H1 (cell line): ENCODE measurements around the gene PTHLH. TPM values are rescaled to one million over a fixed set of nuclear protein-coding genes. Genes with fewer than 3 reads are reported as not detected.

Source experiments
- BACH1 ChIP-seq: IDR thresholded peaks from 2 replicates; pipeline ENCODE4 v1.6.1; 2012; ENCODE audit warnings: low read length, improper control_type of control experiment
- BCL11A ChIP-seq, 2 experiments: IDR thresholded peaks; one replicate each; pipeline ENCODE4 v1.6.1; 2011; ENCODE audit warnings: low read depth in 2 of 2, low read length in 2 of 2, mild to moderate bottlenecking in 2 of 2
- CBX8 ChIP-seq: fragments of 300-800, 300-1000 bp; sonication (generic); IDR thresholded peaks from 2 replicates; pipeline ENCODE4 v1.7.1; 2016; ENCODE audit warnings: low read depth, low read length, borderline replicate concordance
- EP300 ChIP-seq, 2 experiments: IDR thresholded peaks; 1 replicate in 1 of 2; 2 replicates in 1 of 2; pipeline ENCODE4 v1.6.1; 2011 to 2012; ENCODE audit warnings: low read depth in 2 of 2, low read length in 2 of 2, mild to moderate bottlenecking in 2 of 2, borderline replicate concordance in 1 of 2, inconsistent platforms in 1 of 2, moderate library complexity in 1 of 2
- HDAC6 ChIP-seq: IDR thresholded peaks from one replicate; pipeline ENCODE4 v1.7.1; 2012; ENCODE audit warnings: low read depth, mild to moderate bottlenecking, inconsistent platforms, low read length, moderate library complexity
- NANOG ChIP-seq: IDR thresholded peaks from 2 replicates; pipeline ENCODE4 v1.6.1; 2011; ENCODE audit warnings: low read length, low read depth, mild to moderate bottlenecking, inconsistent platforms; ENCODE audit not compliant: insufficient read depth, poor library complexity, severe bottlenecking
- PHF8 ChIP-seq: fragments of 200-600 bp; sonication (generic); conservative IDR thresholded peaks from 2 replicates; pipeline ENCODE4 v1.7.1; 2012; ENCODE audit warnings: low read depth, mild to moderate bottlenecking, inconsistent platforms, low read length, moderate library complexity
- POLR2AphosphoS5 ChIP-seq: IDR thresholded peaks from 2 replicates; pipeline ENCODE4 v1.6.1; 2011; ENCODE audit warnings: low read depth, low read length
- RAD21 ChIP-seq, 2 experiments: IDR thresholded peaks in 1 of 2; conservative IDR thresholded peaks in 1 of 2; 2 replicates each; pipeline ENCODE4 v1.6.1; 2011; ENCODE audit warnings: low read depth in 2 of 2, low read length in 2 of 2, improper control_type of control experiment in 1 of 2, inconsistent platforms in 1 of 2, mild to moderate bottlenecking in 1 of 2, moderate library complexity in 1 of 2
- SP1 ChIP-seq: IDR thresholded peaks from 2 replicates; pipeline ENCODE4 v1.6.1; 2011; ENCODE audit warnings: low read depth, low read length
- polyA plus RNA-seq, 7 experiments: library from polyadenylated mRNA; depleted of rRNA in 3 of 7; stranded (reverse) in 5 of 7; unstranded in 2 of 7; fragments of >200 nt in 5 of 7; fragments of 200-250 nt in 2 of 7; gene quantifications; 1 replicate in 5 of 7; 2 replicates in 1 of 7; 4 replicates in 1 of 7; pipeline versions ENCODE4 v1.2.1 to v1.2.3, GENCODE V29; 2011 to 2013; ENCODE audit warnings: missing spikeins in 2 of 7, mixed read lengths in 2 of 7
- total RNA-seq: library from RNA; stranded (reverse); fragmentation: NEBNext Ultra II Directional; extraction: Animal tissue kit (Norgen Biotek cat#: 25700); gene quantifications from 2 replicates; pipeline ENCODE4 v1.2.1, GENCODE V29; 2021
- TF ChIP-seq, protein P1 (sequence below): fragments of 300-600 bp; sonication (generic); IDR thresholded peaks from 2 replicates; pipeline ENCODE4 v1.7.1; 2012; ENCODE audit warnings: low read length, moderate library complexity, mild to moderate bottlenecking, inconsistent platforms; ENCODE audit not compliant: insufficient replicate concordance

Gene PTHLH
- total and polyA plus RNA-seq, 2 of the 8 experiments (the other 6 are each of a cell fraction or from before 2014, with no cell fraction given) = 0.32 TPM; not detected in 1

DNA sequence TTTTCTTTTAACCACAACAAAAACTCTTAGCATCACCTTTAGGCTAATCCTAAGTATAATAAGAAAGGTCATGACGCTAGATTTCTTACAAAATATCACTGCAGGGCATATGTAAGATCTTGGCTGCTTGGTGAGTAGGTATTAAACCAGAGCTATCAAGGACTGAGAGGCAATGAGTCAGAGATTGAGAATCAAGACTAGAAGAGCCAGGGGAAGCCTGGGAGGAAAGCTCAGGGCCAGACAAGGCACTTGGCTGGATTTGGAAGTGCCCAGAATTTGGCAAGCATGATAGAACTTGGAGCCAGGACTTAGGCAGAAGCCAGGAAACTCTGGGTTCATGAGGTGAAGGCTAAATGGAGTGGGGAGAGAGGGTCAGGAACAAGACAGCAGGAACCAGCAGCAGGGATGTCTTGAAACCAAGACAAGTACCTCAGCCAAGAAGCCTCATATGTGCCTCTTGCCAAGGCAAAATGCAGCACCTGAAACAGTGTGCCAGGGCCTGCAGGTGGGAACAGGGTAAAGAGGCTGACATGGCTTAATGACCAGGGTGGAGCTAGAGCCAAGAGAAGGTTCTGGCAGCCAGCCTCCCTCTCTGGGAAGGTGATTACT lies 49.9 kb downstream of the PTHLH start (continued):
- TF ChIP-seq, protein P1, sequence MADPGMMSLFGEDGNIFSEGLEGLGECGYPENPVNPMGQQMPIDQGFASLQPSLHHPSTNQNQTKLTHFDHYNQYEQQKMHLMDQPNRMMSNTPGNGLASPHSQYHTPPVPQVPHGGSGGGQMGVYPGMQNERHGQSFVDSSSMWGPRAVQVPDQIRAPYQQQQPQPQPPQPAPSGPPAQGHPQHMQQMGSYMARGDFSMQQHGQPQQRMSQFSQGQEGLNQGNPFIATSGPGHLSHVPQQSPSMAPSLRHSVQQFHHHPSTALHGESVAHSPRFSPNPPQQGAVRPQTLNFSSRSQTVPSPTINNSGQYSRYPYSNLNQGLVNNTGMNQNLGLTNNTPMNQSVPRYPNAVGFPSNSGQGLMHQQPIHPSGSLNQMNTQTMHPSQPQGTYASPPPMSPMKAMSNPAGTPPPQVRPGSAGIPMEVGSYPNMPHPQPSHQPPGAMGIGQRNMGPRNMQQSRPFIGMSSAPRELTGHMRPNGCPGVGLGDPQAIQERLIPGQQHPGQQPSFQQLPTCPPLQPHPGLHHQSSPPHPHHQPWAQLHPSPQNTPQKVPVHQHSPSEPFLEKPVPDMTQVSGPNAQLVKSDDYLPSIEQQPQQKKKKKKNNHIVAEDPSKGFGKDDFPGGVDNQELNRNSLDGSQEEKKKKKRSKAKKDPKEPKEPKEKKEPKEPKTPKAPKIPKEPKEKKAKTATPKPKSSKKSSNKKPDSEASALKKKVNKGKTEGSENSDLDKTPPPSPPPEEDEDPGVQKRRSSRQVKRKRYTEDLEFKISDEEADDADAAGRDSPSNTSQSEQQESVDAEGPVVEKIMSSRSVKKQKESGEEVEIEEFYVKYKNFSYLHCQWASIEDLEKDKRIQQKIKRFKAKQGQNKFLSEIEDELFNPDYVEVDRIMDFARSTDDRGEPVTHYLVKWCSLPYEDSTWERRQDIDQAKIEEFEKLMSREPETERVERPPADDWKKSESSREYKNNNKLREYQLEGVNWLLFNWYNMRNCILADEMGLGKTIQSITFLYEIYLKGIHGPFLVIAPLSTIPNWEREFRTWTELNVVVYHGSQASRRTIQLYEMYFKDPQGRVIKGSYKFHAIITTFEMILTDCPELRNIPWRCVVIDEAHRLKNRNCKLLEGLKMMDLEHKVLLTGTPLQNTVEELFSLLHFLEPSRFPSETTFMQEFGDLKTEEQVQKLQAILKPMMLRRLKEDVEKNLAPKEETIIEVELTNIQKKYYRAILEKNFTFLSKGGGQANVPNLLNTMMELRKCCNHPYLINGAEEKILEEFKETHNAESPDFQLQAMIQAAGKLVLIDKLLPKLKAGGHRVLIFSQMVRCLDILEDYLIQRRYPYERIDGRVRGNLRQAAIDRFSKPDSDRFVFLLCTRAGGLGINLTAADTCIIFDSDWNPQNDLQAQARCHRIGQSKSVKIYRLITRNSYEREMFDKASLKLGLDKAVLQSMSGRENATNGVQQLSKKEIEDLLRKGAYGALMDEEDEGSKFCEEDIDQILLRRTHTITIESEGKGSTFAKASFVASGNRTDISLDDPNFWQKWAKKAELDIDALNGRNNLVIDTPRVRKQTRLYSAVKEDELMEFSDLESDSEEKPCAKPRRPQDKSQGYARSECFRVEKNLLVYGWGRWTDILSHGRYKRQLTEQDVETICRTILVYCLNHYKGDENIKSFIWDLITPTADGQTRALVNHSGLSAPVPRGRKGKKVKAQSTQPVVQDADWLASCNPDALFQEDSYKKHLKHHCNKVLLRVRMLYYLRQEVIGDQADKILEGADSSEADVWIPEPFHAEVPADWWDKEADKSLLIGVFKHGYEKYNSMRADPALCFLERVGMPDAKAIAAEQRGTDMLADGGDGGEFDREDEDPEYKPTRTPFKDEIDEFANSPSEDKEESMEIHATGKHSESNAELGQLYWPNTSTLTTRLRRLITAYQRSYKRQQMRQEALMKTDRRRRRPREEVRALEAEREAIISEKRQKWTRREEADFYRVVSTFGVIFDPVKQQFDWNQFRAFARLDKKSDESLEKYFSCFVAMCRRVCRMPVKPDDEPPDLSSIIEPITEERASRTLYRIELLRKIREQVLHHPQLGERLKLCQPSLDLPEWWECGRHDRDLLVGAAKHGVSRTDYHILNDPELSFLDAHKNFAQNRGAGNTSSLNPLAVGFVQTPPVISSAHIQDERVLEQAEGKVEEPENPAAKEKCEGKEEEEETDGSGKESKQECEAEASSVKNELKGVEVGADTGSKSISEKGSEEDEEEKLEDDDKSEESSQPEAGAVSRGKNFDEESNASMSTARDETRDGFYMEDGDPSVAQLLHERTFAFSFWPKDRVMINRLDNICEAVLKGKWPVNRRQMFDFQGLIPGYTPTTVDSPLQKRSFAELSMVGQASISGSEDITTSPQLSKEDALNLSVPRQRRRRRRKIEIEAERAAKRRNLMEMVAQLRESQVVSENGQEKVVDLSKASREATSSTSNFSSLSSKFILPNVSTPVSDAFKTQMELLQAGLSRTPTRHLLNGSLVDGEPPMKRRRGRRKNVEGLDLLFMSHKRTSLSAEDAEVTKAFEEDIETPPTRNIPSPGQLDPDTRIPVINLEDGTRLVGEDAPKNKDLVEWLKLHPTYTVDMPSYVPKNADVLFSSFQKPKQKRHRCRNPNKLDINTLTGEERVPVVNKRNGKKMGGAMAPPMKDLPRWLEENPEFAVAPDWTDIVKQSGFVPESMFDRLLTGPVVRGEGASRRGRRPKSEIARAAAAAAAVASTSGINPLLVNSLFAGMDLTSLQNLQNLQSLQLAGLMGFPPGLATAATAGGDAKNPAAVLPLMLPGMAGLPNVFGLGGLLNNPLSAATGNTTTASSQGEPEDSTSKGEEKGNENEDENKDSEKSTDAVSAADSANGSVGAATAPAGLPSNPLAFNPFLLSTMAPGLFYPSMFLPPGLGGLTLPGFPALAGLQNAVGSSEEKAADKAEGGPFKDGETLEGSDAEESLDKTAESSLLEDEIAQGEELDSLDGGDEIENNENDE = no peak
- TF ChIP-seq RAD21 (IDR thresholded peaks at IDR 0.05 in 1 of 2, conservative IDR thresholded peaks at IDR 0.05 in 1 of 2; ENCODE audit: low read depth in 2 of 2, low read length in 2 of 2) (no peak), BACH1 (no peak), EP300 (IDR thresholded peaks at IDR 0.05; ENCODE audit: borderline replicate concordance in 1 of 2, low read depth in 2 of 2, low read length in 2 of 2) (no peak), POLR2AphosphoS5 (no peak), SP1 (no peak), NANOG (no peak), PHF8 (no peak), HDAC6 (no peak), CBX8 (no peak), BCL11A (IDR thresholded peaks at IDR 0.05; ENCODE audit: low read depth in 2 of 2, low read length in 2 of 2) (no peak)
